GM18873 (cell line): Measurements from ENCODE around the gene SCFD2.
A peak's percentile ranks its signal among the peaks of the same experiment; 100 is the strongest.

Experiments
- ATAC-seq: cut with Tn5 transposase; IDR thresholded peaks from one replicate; pipeline ENCODE4 v1.9.1; 2021; ENCODE audit warnings: mild to moderate bottlenecking, moderate library complexity, moderate number of reproducible peaks; ENCODE audit not compliant: unreplicated experiment, low FRiP score

Gene SCFD2

GRCh38 chr4:52873191-52873590 is 492.7 kb downstream of the SCFD2 start:
- ATAC-seq = no peak

DNA sequence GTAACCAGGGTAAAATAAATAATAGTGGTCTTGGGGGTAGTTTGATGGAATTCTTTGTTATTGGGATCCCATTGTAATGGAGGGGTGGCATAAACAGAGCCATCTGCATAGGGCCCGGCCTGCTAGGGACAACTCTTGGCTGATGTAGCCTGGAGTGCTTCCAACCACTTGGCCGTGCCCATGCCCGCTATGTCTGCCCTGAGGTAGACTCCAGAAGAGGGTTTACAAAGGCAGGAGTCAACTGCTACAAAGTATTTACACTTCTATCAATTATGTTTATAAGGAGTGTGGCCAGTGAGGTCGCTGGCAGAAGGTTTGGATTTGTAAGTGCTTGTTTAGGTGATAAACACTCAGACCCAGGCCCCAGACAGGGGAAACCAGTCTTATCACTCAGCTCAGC is 495.6 kb downstream of the SCFD2 start:
- no peak for ATAC-seq

DNA sequence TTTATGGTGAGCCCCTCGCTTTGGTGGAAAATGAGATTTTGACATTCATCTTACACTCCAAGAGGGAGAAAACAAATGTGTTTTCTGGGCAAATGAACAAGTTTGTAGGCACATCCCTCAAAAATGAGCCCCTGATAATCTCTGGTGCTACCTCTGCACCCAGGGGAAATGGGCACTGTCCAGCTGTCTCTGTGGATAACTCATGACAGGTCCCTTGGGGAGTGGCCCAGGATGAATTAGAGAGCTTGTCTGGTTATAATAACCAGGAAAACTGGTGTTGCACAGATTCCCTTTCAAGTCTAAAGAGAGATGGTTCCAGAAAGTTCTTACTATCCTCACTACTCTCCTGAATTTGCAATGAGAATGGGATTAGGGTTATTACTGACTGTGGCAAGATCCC is 496.2 kb downstream of the SCFD2 start:
- ATAC-seq = no peak

DNA sequence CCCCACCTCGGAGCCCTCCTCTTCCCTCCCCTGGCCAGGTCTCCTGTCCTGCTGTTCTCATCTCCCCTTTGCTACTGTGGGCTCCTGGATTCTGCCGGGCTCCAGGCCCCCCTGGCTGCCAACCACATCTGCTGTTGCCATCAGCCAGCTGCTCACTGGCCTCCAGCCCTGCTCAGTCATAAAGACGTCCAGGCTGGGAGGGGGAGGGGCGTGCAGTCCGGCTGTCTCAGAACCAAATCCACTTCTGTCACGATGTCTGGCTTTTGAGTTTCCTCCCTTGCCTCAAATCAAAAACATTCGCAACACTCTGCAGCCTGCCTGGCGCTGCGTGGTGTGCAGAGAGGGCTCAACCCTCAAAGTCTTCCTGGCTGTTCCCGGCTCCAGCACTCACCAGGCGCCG is 496.7 kb downstream of the SCFD2 start:
- no peak for ATAC-seq

DNA sequence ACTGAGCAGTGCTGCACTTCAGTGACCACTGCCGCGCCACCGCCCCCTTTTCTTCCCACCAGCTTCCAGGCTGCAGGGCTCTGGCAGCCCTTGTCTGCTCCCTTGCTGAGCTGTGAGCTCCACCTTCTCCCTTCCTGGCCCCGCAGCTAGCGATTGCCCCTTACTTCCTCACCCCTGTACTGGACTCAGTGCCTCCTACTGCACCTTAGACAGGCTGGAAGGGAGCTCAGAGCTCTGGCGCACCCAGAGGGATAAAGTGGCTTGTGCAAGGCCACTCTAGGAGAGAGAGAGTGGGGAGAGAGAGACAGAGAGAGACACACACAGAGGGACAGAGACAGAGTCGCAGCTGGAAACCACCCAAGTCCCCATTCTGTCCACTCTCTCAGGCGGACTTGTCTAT is 497.7 kb downstream of the SCFD2 start:
- ATAC-seq = no peak

- ATAC-seq = no peak
Observed at GRCh38 chr4:52867163-52867562, 498.7 kb downstream of the SCFD2 start.

DNA sequence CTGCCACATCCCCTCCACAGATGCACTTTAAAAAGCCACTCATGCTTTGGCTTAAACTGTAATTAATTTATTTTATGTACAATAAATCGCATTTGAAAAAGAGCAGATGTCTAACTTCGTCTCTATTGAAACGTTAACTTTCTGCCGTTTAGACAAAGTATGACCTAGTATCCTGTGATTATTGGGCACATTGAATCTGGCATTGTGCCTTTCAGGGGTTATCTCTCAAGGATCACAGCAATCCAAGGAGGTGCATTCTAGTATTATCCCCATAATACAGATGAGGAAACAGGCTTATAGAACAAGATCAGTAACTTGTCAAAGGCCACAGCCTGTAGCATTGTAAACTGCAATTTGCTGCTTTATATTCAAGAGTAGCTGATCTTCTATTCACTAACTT is 499.1 kb downstream of the SCFD2 start:
- ATAC-seq = no peak

- ATAC-seq = no peak
Observed at GRCh38 chr4:52865300-52865699, 500.6 kb downstream of the SCFD2 start.

- no peak for ATAC-seq
Observed at GRCh38 chr4:52864793-52865192, 501.1 kb downstream of the SCFD2 start.

DNA sequence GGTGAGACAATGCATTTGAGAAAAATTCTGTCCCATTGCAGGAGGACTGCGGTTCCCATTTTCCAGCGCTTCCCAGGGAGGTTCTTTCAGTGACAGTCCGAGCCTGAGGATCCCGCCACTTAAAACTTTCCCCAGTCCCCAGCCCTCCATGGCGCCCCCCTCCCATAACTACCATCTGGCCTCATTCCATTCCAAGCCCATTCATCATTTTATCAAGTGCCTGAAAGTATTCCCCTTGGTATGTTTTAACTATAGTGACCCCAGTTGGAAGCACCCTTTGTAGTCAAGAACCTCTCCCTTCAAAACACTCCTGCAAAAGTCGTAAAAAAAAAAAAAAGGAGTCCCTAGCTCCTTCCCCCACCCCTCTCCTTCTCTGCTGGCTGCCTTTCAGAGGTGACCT is 502.5 kb downstream of the SCFD2 start:
- no peak for ATAC-seq

GRCh38 chr4:52862639-52863161 is 503.2 kb downstream of the SCFD2 start:
- no peak for ATAC-seq

GRCh38 chr4:52861879-52862616 is 503.8 kb downstream of the SCFD2 start, which contains the start of gene RASL11B:
Gene RASL11B (plus strand): TSS chr4:52862317. CDS start chr4:52862508, 191 bp downstream.
- peak; percentile 93 for ATAC-seq

GRCh38 chr4:52861171-52861823 is 504.6 kb downstream of the SCFD2 start:
- ATAC-seq = no peak

- no peak for ATAC-seq
Observed at GRCh38 chr4:52860361-52860760, 505.5 kb downstream of the SCFD2 start.

- ATAC-seq = no peak
Observed at GRCh38 chr4:52856801-52857200, 509.1 kb downstream of the SCFD2 start.

GRCh38 chr4:52853351-52853750 is 512.5 kb downstream of the SCFD2 start:
- ATAC-seq = no peak

GRCh38 chr4:52852711-52853110 is 513.1 kb downstream of the SCFD2 start:
- ATAC-seq = no peak

GRCh38 chr4:52852041-52852440 is 513.8 kb downstream of the SCFD2 start:
- no peak for ATAC-seq

- ATAC-seq = no peak
Observed at GRCh38 chr4:52850406-52851124, 515.3 kb downstream of the SCFD2 start.

DNA sequence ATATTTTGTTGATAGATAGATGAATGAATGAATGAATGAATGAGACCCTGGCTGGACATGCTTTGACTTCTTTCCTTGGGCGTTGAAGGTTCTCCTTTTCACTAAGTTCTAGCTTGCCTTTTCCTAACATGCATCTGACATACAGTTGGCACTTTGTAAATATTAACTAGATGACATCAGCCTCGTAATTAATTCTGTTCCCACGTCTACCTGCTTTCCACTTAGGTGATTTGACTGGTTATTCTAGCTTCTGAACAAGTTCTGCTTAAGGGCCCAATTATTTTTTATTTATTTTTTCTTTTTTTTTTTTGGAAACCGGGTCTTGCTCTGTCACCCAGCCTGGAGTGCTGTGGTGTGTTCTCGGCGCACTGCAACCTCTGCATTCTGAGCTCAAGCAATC is 517.6 kb downstream of the SCFD2 start:
- ATAC-seq = no peak

- ATAC-seq = no peak
Observed at GRCh38 chr4:52846502-52846901, 519.4 kb downstream of the SCFD2 start.
